Left forelimb (tissue), 1 donor: ENCODE data around the gene CHAD.
"Not testable (repeated sequence)": the region's sequence is repeated elsewhere in the genome, so short reads cannot be mapped to it uniquely, and the experiment has no call there.

Experiments used
- DNase-seq: peaks from one replicate; pipeline ENCODE4 v3.0.0-alpha.2; 2018; ENCODE audit warnings: low spot score

CHAD gene

GRCh38 chr17:50426814-50427787, 41.6 kb downstream of the CHAD start:
- DNase-seq = no peak

GRCh38 chr17:50426472-50426782, 42.3 kb downstream of the CHAD start:
- no peak for DNase-seq

GRCh38 chr17:50425682-50426471, 42.8 kb downstream of the CHAD start, which contains the start of gene ACSF2:
TSS of gene ACSF2 (plus strand) at chr17:50426218. CDS start at chr17:50426262, 44 bp downstream.
- DNase-seq = peak; percentile 83

GRCh38 chr17:50424996-50425681, 43.5 kb downstream of the CHAD start:
- DNase-seq = no peak

GRCh38 chr17:50424246-50424995, 44.3 kb downstream of the CHAD start:
- no peak for DNase-seq

GRCh38 chr17:50423553-50424159, 45.0 kb downstream of the CHAD start:
- DNase-seq = no peak

GRCh38 chr17:50422738-50423137, 45.9 kb downstream of the CHAD start:
- no peak for DNase-seq

GRCh38 chr17:50421308-50422051, 47.2 kb downstream of the CHAD start:
- DNase-seq = no peak

- DNase-seq = no peak
These were observed 48.1 kb downstream of the CHAD start for GRCh38 chr17:50420419-50421112.

- DNase-seq = not testable (repeated sequence)
These were observed 49.1 kb downstream of the CHAD start for GRCh38 chr17:50419577-50419976.

- DNase-seq = no peak
These were observed 53.9 kb downstream of the CHAD start for GRCh38 chr17:50414808-50415207.
